HG03342 (cell line): ENCODE measurements around the gene PATE4.
A peak's percentile ranks its signal among the peaks of the same experiment; 100 is the strongest.
"Not testable (repeated sequence)": the region's sequence is repeated elsewhere in the genome, so short reads cannot be mapped to it uniquely, and the experiment has no call there.

Experiments used
- ATAC-seq: cut with Tn5 transposase; IDR thresholded peaks from one replicate; pipeline ENCODE4 v1.9.1; 2021; ENCODE audit warnings: mild to moderate bottlenecking, moderate library complexity; ENCODE audit not compliant: unreplicated experiment

The PATE4 gene, protein sequence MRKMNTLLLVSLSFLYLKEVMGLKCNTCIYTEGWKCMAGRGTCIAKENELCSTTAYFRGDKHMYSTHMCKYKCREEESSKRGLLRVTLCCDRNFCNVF

GRCh38 chr11:125833016-125833415 is at the start of gene PATE4:
TSS of gene PATE4 (plus strand) at chr11:125833316. CDS start at chr11:125833360, 44 bp downstream.
- ATAC-seq: no peak

GRCh38 chr11:125784678-125785077 is 48.4 kb upstream of the PATE4 start:
- ATAC-seq: no peak

GRCh38 chr11:125787827-125788226 is 45.3 kb upstream of the PATE4 start, which contains the start of gene PATE3:
TSS of gene PATE3 (plus strand) at chr11:125788127. CDS start at chr11:125788152, 25 bp downstream.
- no peak for ATAC-seq

- ATAC-seq: no peak
These were observed 42.3 kb upstream of the PATE4 start for GRCh38 chr11:125790825-125791224.

GRCh38 chr11:125797641-125798040 is 35.5 kb upstream of the PATE4 start:
- ATAC-seq: no peak

GRCh38 chr11:125799808-125800207 is 33.3 kb upstream of the PATE4 start:
- ATAC-seq: no peak

DNA sequence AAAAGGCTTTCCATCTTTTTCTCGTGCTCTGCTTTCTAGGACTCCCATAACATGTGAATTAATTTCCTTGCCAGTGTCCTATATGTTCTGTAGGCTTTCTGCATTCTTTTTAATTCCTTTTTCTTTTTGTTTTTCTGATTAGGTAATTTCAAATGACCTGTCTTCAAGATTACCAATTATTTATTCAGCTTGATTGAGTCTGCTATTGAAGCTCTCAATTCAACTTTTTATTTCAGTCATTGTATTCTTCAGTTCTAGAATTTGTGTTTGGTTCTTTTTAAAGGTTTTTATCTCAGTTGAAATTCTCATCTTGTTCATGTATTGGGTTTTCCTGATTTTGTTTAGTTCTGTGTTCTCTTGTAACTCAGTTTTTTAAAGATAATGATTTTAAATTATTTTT is 30.7 kb upstream of the PATE4 start:
- ATAC-seq: no peak

DNA sequence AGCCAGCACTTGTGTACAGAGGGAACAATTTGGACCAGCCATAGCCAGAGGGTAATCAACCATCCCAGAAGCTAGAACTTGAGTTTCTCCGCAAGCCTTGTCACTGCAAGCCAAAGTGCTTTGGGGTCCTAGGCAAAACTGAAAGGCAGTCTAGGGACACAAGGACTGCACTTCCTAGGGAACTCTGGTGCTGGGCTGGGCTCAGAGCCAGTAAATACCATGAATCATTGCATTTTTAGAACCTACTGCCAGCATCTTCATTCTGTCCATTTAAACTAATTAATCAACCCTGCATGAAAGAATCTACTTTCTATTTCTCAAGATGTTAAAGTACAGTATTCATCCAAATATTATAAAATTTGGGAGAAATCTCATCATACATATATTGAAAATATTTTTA is 25.2 kb upstream of the PATE4 start:
- no peak for ATAC-seq

GRCh38 chr11:125835748-125836147 is 2.6 kb downstream of the PATE4 start:
- no peak for ATAC-seq

DNA sequence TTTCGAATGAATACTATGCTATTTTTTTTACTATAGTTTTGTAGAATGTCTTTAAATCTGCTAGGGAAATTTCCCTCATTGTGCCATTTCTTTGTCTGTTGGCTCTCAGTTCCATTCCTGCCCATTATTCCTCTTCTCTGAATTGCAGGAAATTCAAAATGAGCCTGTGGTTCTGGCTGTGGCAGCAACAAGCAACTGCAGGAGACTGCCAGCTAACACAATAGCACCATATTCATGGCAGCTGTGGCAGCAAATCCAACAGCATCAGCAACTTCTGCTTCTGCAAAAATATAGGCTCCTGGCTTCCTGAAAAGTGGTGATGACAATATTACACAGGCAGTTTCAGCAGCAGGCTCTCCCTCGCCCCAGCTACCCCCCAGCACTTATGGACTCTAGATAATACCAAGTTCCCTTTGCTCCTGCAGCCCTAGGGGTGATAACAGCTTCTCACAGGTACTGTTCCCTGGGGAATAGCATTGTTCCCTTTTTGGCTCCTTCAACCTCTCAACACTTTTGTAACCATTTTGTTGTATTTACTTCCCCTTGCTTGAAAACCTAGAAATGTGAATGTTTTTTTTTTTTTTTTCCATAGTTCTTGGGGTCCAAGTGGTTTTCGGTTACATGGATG is 9.3 kb downstream of the PATE4 start:
- no peak for ATAC-seq

DNA sequence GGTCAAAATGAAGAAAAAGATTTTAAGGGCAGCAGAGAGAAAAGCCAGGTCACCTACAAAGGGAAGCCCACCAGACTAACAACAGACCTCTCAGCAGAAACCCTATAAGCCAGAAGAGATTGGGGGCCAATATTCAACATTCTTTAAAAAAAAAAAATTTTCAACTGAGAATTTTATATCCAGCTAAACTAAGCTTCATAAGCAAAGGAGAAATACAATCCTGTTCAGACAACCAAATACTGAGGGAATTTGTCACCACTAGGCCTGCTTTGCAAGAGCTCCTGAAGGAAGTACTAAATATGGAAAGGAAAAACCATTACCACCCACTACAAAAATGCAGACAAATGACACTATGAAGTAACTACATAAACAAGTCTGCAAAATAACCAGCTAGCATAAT is 13.1 kb downstream of the PATE4 start:
- ATAC-seq: no peak

DNA sequence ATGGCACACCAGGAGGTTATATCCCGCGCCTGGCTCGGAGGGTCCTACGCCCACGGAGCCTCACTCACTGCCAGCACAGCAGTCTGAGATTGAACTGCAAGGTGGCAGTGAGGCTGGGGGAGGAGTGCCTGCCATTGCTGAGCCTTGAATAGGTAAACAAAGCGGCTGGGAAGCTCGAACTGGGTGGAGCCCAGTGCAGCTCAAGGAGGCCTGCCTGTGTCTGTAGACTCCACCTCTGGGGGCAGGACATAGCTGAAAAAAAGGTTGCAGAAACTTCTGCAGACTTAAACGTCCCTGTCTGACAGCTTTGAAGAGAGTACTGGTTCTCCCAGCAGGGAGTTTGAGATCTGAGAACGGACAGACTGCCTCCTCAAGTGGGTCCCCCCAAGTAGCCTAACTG is 24.6 kb downstream of the PATE4 start:
- ATAC-seq: not testable (repeated sequence)

DNA sequence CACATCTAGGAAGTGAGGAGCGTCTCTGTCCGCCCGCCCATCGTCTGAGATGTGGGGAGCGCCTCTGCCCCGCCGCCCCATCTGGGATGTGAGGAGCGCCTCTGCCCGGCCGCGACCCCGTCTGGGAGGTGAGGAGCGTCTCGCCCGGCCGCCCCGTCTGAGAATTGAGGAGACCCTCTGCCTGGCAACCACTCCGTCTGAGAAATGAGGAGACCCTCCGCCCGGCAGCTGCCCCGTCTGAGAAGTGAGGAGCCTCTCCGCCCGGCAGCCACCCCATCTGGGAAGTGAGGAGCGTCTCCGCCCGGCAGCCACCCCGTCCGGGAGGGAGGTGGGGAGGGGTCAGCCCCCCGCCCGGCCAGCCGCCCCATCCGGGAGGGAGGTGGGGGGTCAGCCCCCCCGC is 29.7 kb downstream of the PATE4 start:
- not testable (repeated sequence) for ATAC-seq

DNA sequence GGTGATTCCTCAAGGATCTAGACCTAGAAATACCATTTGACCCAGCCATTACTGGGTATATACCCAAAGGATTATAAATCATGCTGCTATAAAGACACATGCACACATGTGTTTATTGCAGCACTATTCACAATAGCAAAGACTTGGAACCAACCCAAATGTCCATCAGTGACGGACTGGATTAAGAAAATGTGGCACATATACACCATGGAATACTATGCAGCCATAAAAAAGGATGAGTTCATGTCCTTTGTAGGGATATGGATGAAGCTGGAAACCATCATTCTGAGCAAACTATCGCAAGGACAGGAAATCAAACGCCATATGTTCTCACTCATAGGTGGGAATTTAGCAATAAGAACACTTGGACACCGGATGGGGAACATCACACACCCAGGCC is 32.2 kb downstream of the PATE4 start:
- not testable (repeated sequence) for ATAC-seq

DNA sequence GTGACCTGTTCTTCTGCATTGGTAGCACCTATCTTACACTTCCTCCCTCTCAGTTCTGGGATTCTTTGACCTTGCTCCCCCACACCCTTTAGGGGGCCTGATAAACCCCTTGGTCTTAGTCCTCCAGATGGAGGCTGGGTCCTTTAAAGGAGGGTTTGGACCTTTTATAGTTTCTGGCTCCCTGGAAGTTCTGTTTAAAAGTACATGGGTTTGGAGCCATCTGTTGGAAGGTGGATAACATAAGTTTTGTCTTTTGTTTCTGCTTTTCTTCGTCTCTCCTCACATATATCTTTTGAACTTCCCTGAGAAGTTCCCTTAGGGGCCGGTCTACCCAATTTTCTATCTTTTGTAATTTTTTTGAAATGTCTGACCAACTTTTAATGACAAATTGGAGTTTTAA is 36.4 kb downstream of the PATE4 start:
- no peak for ATAC-seq

DNA sequence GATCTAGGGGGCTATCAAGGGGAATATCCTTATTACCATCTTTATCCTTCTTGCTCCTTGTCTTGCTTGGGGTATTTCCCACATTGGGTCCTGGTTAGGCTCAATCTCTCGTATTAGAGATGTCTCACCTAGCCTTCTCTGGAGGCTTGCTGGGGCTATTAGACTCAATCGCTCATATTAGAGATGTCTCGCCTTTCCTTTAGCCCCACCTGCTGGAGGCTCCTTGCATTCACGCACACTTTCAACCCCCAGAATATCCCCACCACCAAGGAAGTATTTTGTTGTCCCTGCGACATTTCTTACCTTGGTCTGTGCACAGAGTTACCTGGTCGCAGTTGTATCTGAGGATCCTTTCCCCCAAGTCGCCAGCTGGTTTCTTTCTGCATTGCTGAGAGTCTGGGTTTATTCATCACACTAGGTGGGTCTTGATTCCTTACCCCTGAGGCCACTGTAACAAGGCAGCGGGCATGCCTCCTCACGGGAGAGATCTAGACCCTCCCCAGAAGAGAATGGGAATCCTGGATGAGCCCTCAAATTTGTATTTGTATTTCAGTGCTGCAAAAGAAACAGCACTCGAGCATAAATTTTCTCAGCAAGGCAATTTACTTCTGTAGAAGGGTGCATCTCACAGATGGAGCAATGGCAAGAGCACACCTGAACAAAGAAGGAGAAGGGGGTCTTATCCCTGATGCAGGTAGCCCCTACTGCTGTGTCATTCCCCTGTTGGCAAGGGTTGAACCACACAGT is 38.4 kb downstream of the PATE4 start:
- ATAC-seq: no peak

DNA sequence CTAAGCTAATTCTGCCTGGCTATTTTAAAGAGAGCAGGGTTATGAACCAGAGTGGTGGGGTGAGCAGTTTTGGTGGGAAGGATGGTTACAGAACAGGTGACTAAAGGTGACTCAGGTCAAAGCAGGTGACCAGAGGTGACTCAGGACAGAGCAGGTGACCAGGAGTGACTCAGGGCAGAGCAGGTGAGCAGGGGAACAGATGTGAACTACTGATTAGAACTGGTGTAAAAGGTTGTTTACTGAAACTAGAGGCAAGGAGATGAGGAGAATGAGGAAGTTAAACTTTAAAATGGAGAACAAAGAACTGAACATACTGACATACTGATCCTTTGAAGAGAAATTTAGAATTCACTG is 39.0 kb downstream of the PATE4 start:
- no peak for ATAC-seq

DNA sequence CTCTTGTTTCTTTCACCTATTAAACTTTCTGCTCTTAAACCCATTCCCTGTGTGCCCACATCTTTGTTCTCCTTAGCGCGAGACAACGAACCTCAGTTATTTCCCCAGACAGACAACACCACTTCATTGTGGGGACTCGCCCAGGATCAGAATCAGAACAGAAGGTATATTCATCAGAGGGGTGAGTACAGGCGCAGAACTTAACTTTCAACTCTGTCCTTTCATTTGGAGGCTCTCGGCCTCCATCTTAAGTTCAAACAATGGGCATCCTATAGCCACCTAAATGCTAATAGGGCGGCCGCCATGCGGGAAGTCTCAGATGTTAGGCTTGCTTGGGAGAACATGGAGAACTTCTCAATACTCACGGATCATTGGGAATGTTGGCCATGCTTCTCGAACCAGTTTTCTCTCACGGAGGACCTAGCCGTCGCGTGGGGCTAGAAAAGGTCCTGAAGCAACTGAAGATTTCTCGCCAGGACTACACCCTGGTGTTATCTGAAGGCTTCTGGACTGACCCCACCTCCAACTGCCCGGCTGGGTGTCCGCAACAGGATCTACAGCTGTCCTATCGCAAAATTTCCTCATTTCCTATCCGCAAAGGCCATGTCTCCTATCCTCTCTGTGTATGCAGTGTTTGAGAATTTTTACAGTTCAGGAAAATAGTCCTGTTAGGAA is 40.9 kb downstream of the PATE4 start:
- ATAC-seq: no peak

- ATAC-seq: peak; percentile 78
These were observed 41.5 kb downstream of the PATE4 start for GRCh38 chr11:125874556-125875124.

DNA sequence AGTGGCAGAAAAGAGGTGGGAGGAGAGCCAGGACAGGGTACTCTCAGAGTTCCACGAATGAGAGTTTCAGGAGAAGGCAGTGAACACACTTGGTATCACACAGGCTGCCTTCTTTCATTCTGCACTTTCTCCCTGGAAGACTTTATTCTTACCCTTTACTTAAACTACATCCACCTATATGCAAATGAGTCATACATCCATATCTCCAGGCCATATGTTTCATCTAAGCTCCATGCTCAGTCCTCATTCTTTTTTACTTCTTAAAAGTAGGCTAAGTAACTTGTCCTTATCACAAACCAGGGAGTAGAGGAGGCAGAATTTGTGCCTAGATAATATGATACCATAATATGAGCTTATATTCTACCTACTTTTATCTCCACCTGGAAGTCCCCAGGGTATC is 48.2 kb downstream of the PATE4 start:
- no peak for ATAC-seq

- ATAC-seq: no peak
These were observed 50.3 kb downstream of the PATE4 start for GRCh38 chr11:125883375-125883774.

- peak; percentile 27 for ATAC-seq
These were observed 53.9 kb downstream of the PATE4 start for GRCh38 chr11:125886997-125887372.
